ENCODE results near the gene MTX3. TPM values are rescaled to one million over a fixed set of nuclear protein-coding genes. Genes with fewer than 3 reads are reported as not detected.

The MTX3 gene
- total and polyA plus RNA-seq, 10 of the 15 experiments (the other 5 are each of a cell fraction or from before 2014, with no cell fraction given) = 1.8 to 18.9 (median 9.3) TPM

GRCh38 chr5:80008995-80009765 lies 18.1 kb upstream of the MTX3 start:
- WGBS (ENCODE audit: insufficient coverage, insufficient replicate concordance, low lambda C conversion rate, missing lambda C conversion rate) = 39% methylated on average over 4 of the region's 4 CpGs
- SMC1A ChIA-PET (ENCODE audit: uncharacterized antibody, unreplicated experiment) = interaction anchor here (0.9 to 1.2 kb wide), 2 partner anchors 29 to 34 kb away, joined by 4 read pairs; no protein-coding TSS in a partner anchor

More at GRCh38 chr5:80008995-80009765, 18.1 kb upstream of the MTX3 start:
- no peak for ATAC-seq
- H3K27ac ChIP-seq (ENCODE audit: control insufficient read depth, insufficient read depth) = no peak overlapping the region
- no peak for FAIRE-seq
- TF ChIP-seq, protein P1, sequence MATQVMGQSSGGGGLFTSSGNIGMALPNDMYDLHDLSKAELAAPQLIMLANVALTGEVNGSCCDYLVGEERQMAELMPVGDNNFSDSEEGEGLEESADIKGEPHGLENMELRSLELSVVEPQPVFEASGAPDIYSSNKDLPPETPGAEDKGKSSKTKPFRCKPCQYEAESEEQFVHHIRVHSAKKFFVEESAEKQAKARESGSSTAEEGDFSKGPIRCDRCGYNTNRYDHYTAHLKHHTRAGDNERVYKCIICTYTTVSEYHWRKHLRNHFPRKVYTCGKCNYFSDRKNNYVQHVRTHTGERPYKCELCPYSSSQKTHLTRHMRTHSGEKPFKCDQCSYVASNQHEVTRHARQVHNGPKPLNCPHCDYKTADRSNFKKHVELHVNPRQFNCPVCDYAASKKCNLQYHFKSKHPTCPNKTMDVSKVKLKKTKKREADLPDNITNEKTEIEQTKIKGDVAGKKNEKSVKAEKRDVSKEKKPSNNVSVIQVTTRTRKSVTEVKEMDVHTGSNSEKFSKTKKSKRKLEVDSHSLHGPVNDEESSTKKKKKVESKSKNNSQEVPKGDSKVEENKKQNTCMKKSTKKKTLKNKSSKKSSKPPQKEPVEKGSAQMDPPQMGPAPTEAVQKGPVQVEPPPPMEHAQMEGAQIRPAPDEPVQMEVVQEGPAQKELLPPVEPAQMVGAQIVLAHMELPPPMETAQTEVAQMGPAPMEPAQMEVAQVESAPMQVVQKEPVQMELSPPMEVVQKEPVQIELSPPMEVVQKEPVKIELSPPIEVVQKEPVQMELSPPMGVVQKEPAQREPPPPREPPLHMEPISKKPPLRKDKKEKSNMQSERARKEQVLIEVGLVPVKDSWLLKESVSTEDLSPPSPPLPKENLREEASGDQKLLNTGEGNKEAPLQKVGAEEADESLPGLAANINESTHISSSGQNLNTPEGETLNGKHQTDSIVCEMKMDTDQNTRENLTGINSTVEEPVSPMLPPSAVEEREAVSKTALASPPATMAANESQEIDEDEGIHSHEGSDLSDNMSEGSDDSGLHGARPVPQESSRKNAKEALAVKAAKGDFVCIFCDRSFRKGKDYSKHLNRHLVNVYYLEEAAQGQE (IDR thresholded peaks at IDR 0.05; ENCODE audit: low read depth, low read length) = no peak
- TF ChIP-seq CREB1 (IDR thresholded peaks at IDR 0.05; ENCODE audit: low read depth) (no peak), ZBED1 (IDR thresholded peaks at IDR 0.05; ENCODE audit: borderline replicate concordance) (no peak), ZNF207 (IDR thresholded peaks at IDR 0.05; ENCODE audit: borderline replicate concordance) (no peak)
- DNase-seq (ENCODE audit: low read depth, low spot score) = no peak
- ChIA-PET CTCF (no interaction called here), RAD21 (ENCODE audit: unreplicated experiment) (no interaction called here), POLR2A (interaction anchor here (0.6 kb wide), 1 partner anchor 379 kb away, joined by 3 read pairs; no protein-coding TSS in a partner anchor)
- no peak overlapping the region for H3K9ac ChIP-seq (ENCODE audit: control insufficient read depth, insufficient read depth, low read length)
- no peak overlapping the region for H3K4me2 ChIP-seq (ENCODE audit: control insufficient read depth, insufficient read depth)
- H3K9me3 ChIP-seq (replicated peaks; ENCODE audit: control insufficient read depth, insufficient read depth, low read length) = no peaks in the 10 kb centered on the region; the same call in 2 of the 3 replicates
- BruUV-seq (replicated peaks) = no TSS peak
- H3K27me3 ChIP-seq (replicated peaks in 1 of 2; ENCODE audit: control insufficient read depth in 2 of 2, insufficient read depth in 2 of 2, low read length in 1 of 2) = no peaks in the 10 kb centered on the region
- in situ Hi-C loops (cut with MboI) = no loop called here
- H4K20me1 ChIP-seq (ENCODE audit: control insufficient read depth, insufficient read depth) = no peaks in the 10 kb centered on the region
- no peak overlapping the region for H2AFZ ChIP-seq (ENCODE audit: control insufficient read depth, low read depth, low read length)
- H3K4me1 ChIP-seq (ENCODE audit: control insufficient read depth, insufficient read depth, low read length) = no peaks in the 10 kb centered on the region
- H3K36me3 ChIP-seq (ENCODE audit: control insufficient read depth in 2 of 2, insufficient read depth in 2 of 2, low read length in 1 of 2) = no peaks in the 10 kb centered on the region
- intact Hi-C loops (cut with micrococcal nuclease; ENCODE audit: unreplicated experiment) = no loop called here
- H3K79me2 ChIP-seq (ENCODE audit: control insufficient read depth, insufficient read depth, low read length) = no peaks in the 10 kb centered on the region
- no peak overlapping the region for H3K4me3 ChIP-seq

Data from GM12878 (cell line).